SKM-1 treated with dmso at 0.1 percent for 144 hours (cell line): ENCODE data around the gene KHDRBS1.
"Not testable (repeated sequence)": the region's sequence is repeated elsewhere in the genome, so short reads cannot be mapped to it uniquely, and the experiment has no call there.

Source experiments
- DNase-seq: peaks from one replicate; lab custom pipeline; 2025; ENCODE audit not compliant: unreplicated experiment; lab: John Stamatoyannopoulos, UW

Gene KHDRBS1

GRCh38 chr1:32012709-32013385 lies 821 bp upstream of the KHDRBS1 start:
- no peak for DNase-seq

GRCh38 chr1:32014199-32014947 lies 705 bp downstream of the KHDRBS1 start:
- DNase-seq, result no peak

GRCh38 chr1:32014948-32015273 lies 1.2 kb downstream of the KHDRBS1 start:
- no peak for DNase-seq

GRCh38 chr1:32020339-32020738 lies 6.7 kb downstream of the KHDRBS1 start:
- no peak for DNase-seq

- not testable (repeated sequence) for DNase-seq
Observed at GRCh38 chr1:32021574-32022018, 7.9 kb downstream of the KHDRBS1 start.

GRCh38 chr1:32023351-32023750 lies 9.7 kb downstream of the KHDRBS1 start:
- no peak for DNase-seq

GRCh38 chr1:32025515-32025914 lies 11.8 kb downstream of the KHDRBS1 start:
- DNase-seq, result no peak

GRCh38 chr1:32028746-32029145 lies 15.1 kb downstream of the KHDRBS1 start:
- DNase-seq, result no peak

GRCh38 chr1:32031578-32032274 lies 18.1 kb downstream of the KHDRBS1 start:
- DNase-seq, result no peak

- no peak for DNase-seq
Observed at GRCh38 chr1:32032275-32032615, 18.6 kb downstream of the KHDRBS1 start.

- no peak for DNase-seq
Observed at GRCh38 chr1:32035119-32035518, 21.5 kb downstream of the KHDRBS1 start.

GRCh38 chr1:32040711-32041110 lies 27.0 kb downstream of the KHDRBS1 start:
- no peak for DNase-seq

- no peak for DNase-seq
Observed at GRCh38 chr1:32042330-32042729, 28.7 kb downstream of the KHDRBS1 start.

GRCh38 chr1:32044234-32044633 lies 30.6 kb downstream of the KHDRBS1 start:
- DNase-seq, result no peak

- peak; percentile 60 for DNase-seq
Observed at GRCh38 chr1:32045772-32046171, 32.1 kb downstream of the KHDRBS1 start.

- DNase-seq, result no peak
Observed at GRCh38 chr1:32047701-32048100, 34.0 kb downstream of the KHDRBS1 start.

- DNase-seq, result no peak
Observed at GRCh38 chr1:32048440-32048839, 34.8 kb downstream of the KHDRBS1 start.

- no peak for DNase-seq
Observed at GRCh38 chr1:32051706-32052105, 38.0 kb downstream of the KHDRBS1 start.

GRCh38 chr1:32052887-32053286 lies 39.2 kb downstream of the KHDRBS1 start:
- DNase-seq, result no peak

GRCh38 chr1:32055416-32055815 lies 41.7 kb downstream of the KHDRBS1 start:
- DNase-seq, result no peak

- no peak for DNase-seq
Observed at GRCh38 chr1:32056598-32056997, 42.9 kb downstream of the KHDRBS1 start.

GRCh38 chr1:32060914-32061313 lies 47.2 kb downstream of the KHDRBS1 start:
- no peak for DNase-seq
